Measurements from ENCODE around the gene RIPOR2.

RIPOR2 gene

DNA sequence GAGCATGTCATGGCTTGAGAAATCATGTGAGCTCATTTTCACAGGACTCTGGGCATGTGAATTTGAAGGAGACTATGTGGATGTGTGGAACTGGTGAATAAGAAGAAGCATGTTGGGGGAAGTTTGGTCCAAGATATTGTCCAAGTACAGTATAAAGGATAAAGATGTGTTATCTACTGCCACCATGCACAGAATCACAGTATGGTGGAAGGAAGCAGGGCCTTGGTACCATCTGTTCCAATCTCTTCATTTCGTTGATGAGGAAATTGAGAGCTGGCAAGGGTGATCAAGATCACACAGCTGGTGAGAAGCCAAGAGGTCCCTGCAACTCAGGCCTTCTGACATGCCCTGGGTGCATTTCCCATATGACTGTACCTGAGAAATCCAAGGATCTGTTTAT lies 31.5 kb upstream of the RIPOR2 start:
- TF ChIP-seq, protein P1, sequence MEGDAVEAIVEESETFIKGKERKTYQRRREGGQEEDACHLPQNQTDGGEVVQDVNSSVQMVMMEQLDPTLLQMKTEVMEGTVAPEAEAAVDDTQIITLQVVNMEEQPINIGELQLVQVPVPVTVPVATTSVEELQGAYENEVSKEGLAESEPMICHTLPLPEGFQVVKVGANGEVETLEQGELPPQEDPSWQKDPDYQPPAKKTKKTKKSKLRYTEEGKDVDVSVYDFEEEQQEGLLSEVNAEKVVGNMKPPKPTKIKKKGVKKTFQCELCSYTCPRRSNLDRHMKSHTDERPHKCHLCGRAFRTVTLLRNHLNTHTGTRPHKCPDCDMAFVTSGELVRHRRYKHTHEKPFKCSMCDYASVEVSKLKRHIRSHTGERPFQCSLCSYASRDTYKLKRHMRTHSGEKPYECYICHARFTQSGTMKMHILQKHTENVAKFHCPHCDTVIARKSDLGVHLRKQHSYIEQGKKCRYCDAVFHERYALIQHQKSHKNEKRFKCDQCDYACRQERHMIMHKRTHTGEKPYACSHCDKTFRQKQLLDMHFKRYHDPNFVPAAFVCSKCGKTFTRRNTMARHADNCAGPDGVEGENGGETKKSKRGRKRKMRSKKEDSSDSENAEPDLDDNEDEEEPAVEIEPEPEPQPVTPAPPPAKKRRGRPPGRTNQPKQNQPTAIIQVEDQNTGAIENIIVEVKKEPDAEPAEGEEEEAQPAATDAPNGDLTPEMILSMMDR (conservative IDR thresholded peaks at IDR 0.05; ENCODE audit: low read depth): no peak
- no peak for DNase-seq (ENCODE audit: low spot score)
- CTCF ChIA-PET: no interaction called here
- POLR2A ChIA-PET (ENCODE audit: low non-redundant PET): no interaction called here
- no peak overlapping the region for H3K27ac ChIP-seq

DNA sequence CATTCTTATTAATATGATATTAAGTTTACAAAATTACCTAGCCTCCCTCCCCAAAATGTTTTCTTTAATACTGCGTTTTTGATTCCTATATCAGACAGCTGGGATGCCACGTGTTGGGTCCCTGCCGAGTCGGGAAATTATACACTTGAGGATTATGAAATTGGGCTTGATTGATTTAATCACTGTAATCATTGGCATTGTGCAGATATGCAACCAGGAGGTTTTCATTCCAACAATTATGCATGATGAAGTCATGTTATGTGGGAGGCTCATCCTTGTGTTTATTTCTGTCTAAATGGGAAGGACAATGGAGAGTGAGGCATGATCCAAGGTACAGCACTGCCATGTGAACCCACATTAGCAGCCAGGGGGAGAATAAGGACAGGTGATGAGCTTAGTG lies 30.6 kb upstream of the RIPOR2 start:
- ChIA-PET POLR2A (ENCODE audit: low non-redundant PET) (no interaction called here), CTCF (no interaction called here)
- TF ChIP-seq, protein P1 (conservative IDR thresholded peaks at IDR 0.05; ENCODE audit: low read depth): no peak
- DNase-seq (ENCODE audit: low spot score): no peak
- no peak overlapping the region for H3K27ac ChIP-seq

GRCh38 chr6:24963887-24964570 lies 28.3 kb upstream of the RIPOR2 start:
- POLR2A ChIA-PET (ENCODE audit: low non-redundant PET): no interaction called here
- TF ChIP-seq, protein P1 (conservative IDR thresholded peaks at IDR 0.05; ENCODE audit: low read depth): no peak
- H3K27ac ChIP-seq: no peak overlapping the region
- no peak for DNase-seq (ENCODE audit: low spot score)
- CTCF ChIA-PET: no interaction called here

DNA sequence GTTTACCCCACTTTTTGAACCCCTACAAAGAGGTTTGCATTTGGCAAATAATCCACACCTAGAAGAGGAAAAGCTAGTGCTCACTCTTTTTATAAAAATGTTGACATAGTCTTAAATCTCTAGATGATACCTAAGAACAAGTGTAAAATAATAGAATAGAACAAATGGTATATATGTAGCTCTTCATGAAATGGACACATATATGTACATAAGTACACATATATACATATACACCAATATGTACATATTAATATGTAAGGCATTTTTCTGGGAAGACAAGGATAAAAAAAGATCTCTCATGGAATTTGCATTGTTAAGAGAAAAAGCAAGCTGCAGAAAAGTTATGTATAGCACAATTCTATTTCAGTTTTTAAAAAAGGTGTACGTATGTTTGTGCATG lies 27.6 kb upstream of the RIPOR2 start:
- no peak overlapping the region for H3K27ac ChIP-seq
- no peak for DNase-seq (ENCODE audit: low spot score)
- ChIA-PET CTCF (no interaction called here), POLR2A (ENCODE audit: low non-redundant PET) (no interaction called here)
- TF ChIP-seq, protein P1 (conservative IDR thresholded peaks at IDR 0.05; ENCODE audit: low read depth): no peak

DNA sequence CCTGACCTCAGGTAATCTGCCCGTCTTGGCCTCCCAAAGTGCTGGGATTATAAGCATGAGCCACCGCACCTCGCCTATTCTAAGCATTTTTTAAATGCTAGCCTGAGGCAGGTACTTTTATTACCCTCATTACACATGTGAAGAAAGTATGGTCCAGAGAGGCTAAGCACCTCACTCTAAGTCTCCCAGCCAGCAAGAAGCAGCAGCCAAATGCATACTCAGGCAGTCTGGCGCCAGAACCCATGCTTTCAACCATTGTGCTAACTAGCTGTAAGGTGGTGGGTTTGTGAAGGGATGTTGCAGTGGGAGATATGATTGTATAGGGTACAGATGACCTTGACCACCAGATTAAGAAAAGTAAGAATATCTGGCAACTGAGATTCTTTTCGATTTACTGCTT lies 26.1 kb upstream of the RIPOR2 start:
- POLR2A ChIA-PET (ENCODE audit: low non-redundant PET): no interaction called here

DNA sequence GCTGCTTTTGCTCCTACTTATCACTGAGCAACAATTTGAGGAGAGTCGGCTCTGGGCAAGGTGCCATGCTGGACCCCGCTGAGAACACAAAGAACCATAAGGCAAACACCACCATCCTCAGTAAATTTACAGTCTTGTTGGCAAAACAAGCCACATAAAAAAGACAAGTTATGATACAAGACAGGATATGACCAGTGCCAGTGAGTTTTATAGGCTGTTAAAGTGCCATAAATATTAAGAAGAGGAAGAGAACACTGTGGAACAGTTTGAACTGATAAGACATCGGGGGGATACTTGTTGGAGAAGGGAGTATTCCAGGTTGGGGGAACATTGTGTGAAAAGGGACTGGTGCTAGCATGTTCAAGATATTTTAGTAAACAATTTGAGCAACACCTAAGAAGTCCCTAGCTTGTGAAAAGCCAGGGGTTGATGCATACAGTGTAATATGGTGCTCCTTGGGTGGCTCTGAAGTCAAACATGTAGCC lies 25.3 kb upstream of the RIPOR2 start:
- CTCF ChIA-PET: interaction anchor here (0.6 kb wide), 1 partner anchor 215 kb away, joined by 3 read pairs; no protein-coding TSS in a partner anchor

More for the DNA sequence above, 26.1 kb upstream of the RIPOR2 start:
- DNase-seq (ENCODE audit: low spot score): no peak
- TF ChIP-seq, protein P1 (conservative IDR thresholded peaks at IDR 0.05; ENCODE audit: low read depth): no peak
- CTCF ChIA-PET: no interaction called here
- no peak overlapping the region for H3K27ac ChIP-seq

More for the DNA sequence above, 25.3 kb upstream of the RIPOR2 start:
- TF ChIP-seq, protein P1 (conservative IDR thresholded peaks at IDR 0.05; ENCODE audit: low read depth): no peak
- no peak for DNase-seq (ENCODE audit: low spot score)
- POLR2A ChIA-PET (ENCODE audit: low non-redundant PET): no interaction called here
- H3K27ac ChIP-seq: no peak overlapping the region
